Heart left ventricle (tissue), 13 donors: ENCODE measurements around the gene OOEP.

ENCODE experiments used
- CTCF ChIP-seq, 12 donors: fragments of 200-600 bp; sonication (generic) in 4 of 12; IDR thresholded peaks; one replicate each; pipeline versions ENCODE4 v1.5.0 to v1.8.0; 2018 to 2022; ENCODE audit warnings: antibody characterized with exemption in 12 of 12, mild to moderate bottlenecking in 5 of 12
- POLR2A ChIP-seq, 2 donors: fragments of 450-650 bp; IDR thresholded peaks; one replicate each; pipeline ENCODE4 v1.6.1; 2017; ENCODE audit warnings: antibody characterized with exemption in 2 of 2, mild to moderate bottlenecking in 2 of 2, moderate library complexity in 2 of 2
- donor health status: ischemic (EF 13 %, LVEDD 7.1; RV severe dilation, severe dysfunction).
- donor health status: DM: no; HTN: yes; CAD: no.
- donor health status: DM: no; HTN: no; CAD: no.
- donor health status: ischemic (EF 25% LVEDD 6.9; RV normal size, moderate dysfunction).
- donor health status: ischemic (EF 25% LVEDD 5.7; RV mildly dilated, moderate dysfunction).
- donor health status: ischemic (EF 35%, LVEDD 5.7; RV mildly dilated, moderate dysfunction).
- donor health status: nonischemic (EF 11% LVEDD 7.7; RV severe dilation, severe dysfunction).
- donor health status: DM: yes; HTN: yes; CAD: no.
- donor health status: PGD.
- donor health status: ischemic (EF 29% LVEDD 5.4; RV normal size, mild dysfunction).
- donor health status: nonischemic (EF 23%, LVEDD 6.1; RV moderate dilation, normal function).

GRCh38 chr6:73362358-73362757 is 7.3 kb downstream of the OOEP start, which contains the start of gene KHDC3L:
- TF ChIP-seq CTCF (IDR thresholded peaks at IDR 0.05) (no peak), POLR2A (IDR thresholded peaks at IDR 0.05) (no peak)
